Liver (tissue), 9 donors: Measurements from ENCODE around the gene VLDLR. TPM values are rescaled to one million over a fixed set of nuclear protein-coding genes. Genes with fewer than 3 reads are reported as not detected.

ENCODE experiments used
- DNase-seq: peaks from one replicate; pipeline ENCODE4 v3.0.0-alpha.2; 2017; ENCODE audit warnings: low spot score
- H3K27ac ChIP-seq, 2 donors: one replicate each; pipeline ENCODE4 v1.7.0; 2013; ENCODE audit warnings: inconsistent platforms in 2 of 2, low read length in 2 of 2, control low read depth in 1 of 2, low read depth in 1 of 2, mild to moderate bottlenecking in 1 of 2
- H3K27me3 ChIP-seq, 4 donors: one replicate each; pipeline versions ENCODE4 v1.6.1 to v1.7.0; 2013; ENCODE audit warnings: low read length in 3 of 4, inconsistent platforms in 1 of 4, mild to moderate bottlenecking in 1 of 4, moderate library complexity in 1 of 4; ENCODE audit not compliant: control insufficient read depth in 4 of 4, insufficient read depth in 4 of 4
- H3K36me3 ChIP-seq, 4 donors: one replicate each; pipeline versions ENCODE4 v1.6.1 to v1.7.0; 2013; ENCODE audit warnings: low read length in 3 of 4, mild to moderate bottlenecking in 3 of 4, low read depth in 1 of 4, moderate library complexity in 1 of 4; ENCODE audit not compliant: control insufficient read depth in 4 of 4, insufficient read depth in 3 of 4
- H3K4me1 ChIP-seq, 4 donors: one replicate each; pipeline versions ENCODE4 v1.6.1 to v1.7.0; 2013; ENCODE audit warnings: low read length in 3 of 4, mild to moderate bottlenecking in 3 of 4, moderate library complexity in 1 of 4; ENCODE audit not compliant: control insufficient read depth in 4 of 4, insufficient read depth in 4 of 4
- H3K4me3 ChIP-seq, 3 donors: one replicate each; pipeline versions ENCODE4 v1.6.1 to v1.7.0; 2013; ENCODE audit warnings: low read length in 3 of 3, control low read depth in 1 of 3, low read depth in 1 of 3, mild to moderate bottlenecking in 1 of 3
- H3K9ac ChIP-seq, 2 donors: one replicate each; pipeline ENCODE4 v1.7.0; 2013; ENCODE audit warnings: low read length in 2 of 2, mild to moderate bottlenecking in 2 of 2, moderate library complexity in 2 of 2, control low read depth in 1 of 2, low read depth in 1 of 2
- H3K9me3 ChIP-seq, 4 donors: one replicate each; pipeline versions ENCODE4 v1.6.1 to v1.7.0; 2013; ENCODE audit warnings: low read length in 3 of 4; ENCODE audit not compliant: control insufficient read depth in 4 of 4
- EGR1 ChIP-seq, 2 donors: IDR thresholded peaks; 2 replicates each; pipeline ENCODE4 v1.6.1; 2016 to 2018; ENCODE audit warnings: antibody characterized with exemption in 2 of 2, low read depth in 2 of 2
- FOXA2 ChIP-seq: IDR thresholded peaks from 2 replicates; pipeline ENCODE4 v1.6.1; 2016; ENCODE audit warnings: antibody characterized with exemption
- HNF4G ChIP-seq: IDR thresholded peaks from 2 replicates; pipeline ENCODE4 v1.6.1; 2016; ENCODE audit warnings: antibody characterized with exemption
- MAX ChIP-seq: IDR thresholded peaks from 2 replicates; pipeline ENCODE4 v1.6.1; 2016; ENCODE audit warnings: antibody characterized with exemption
- NR2F2 ChIP-seq: IDR thresholded peaks from 2 replicates; pipeline ENCODE4 v1.6.1; 2016; ENCODE audit warnings: antibody characterized with exemption
- RAD21 ChIP-seq, 2 donors: IDR thresholded peaks; 2 replicates each; pipeline ENCODE4 v1.6.1; 2016; ENCODE audit warnings: antibody characterized with exemption in 2 of 2, mild to moderate bottlenecking in 2 of 2
- REST ChIP-seq: IDR thresholded peaks from 2 replicates; pipeline ENCODE4 v1.6.1; 2016; ENCODE audit warnings: antibody characterized with exemption, mild to moderate bottlenecking
- RXRA ChIP-seq, 2 donors: IDR thresholded peaks; 2 replicates each; pipeline ENCODE4 v1.6.1; 2017 to 2018; ENCODE audit warnings: antibody characterized with exemption in 2 of 2, mild to moderate bottlenecking in 1 of 2
- SP1 ChIP-seq: IDR thresholded peaks from 2 replicates; pipeline ENCODE4 v1.6.1; 2018; ENCODE audit warnings: antibody characterized with exemption, mild to moderate bottlenecking
- ZBTB33 ChIP-seq: IDR thresholded peaks from 2 replicates; pipeline ENCODE4 v1.6.1; 2016; ENCODE audit warnings: antibody characterized with exemption
- WGBS: extraction: QIAGEN DNeasy Blood & Tissue Kit; methylation state at CpG from one replicate; pipeline ENCODE4 v1.1.7; 2013; 5-methylcytosine and 5-hydroxymethylcytosine counted together
- polyA plus RNA-seq, 2 donors: library from polyadenylated mRNA; stranded (reverse) in 1 of 2; unstranded in 1 of 2; fragments of 200-250 nt in 1 of 2; fragments of >200 nt in 1 of 2; fragmentation: Nextera tagmentation in 1 of 2; extraction: Ambion mirVana in 1 of 2; gene quantifications; one replicate each; pipeline versions ENCODE4 v1.2.1 to v1.2.3, GENCODE V29; 2013 to 2015
- total RNA-seq, 2 donors: library from RNA; depleted of rRNA; stranded (reverse); fragments of >200 nt; gene quantifications; one replicate each; pipeline ENCODE4 v1.2.3, GENCODE V29; 2014
- donor health status: healthy.
- donor health status: healthy.
- donor health status: healthy.
- donor health status: healthy.
- donor health status: healthy.

Gene VLDLR
- total and polyA plus RNA-seq, 4 donors, result 0.44 to 2.8 (median 1.4) TPM

GRCh38 chr9:2634153-2634552 is 12.6 kb downstream of the VLDLR start:
- no peak for DNase-seq
- WGBS, result 81% methylated on average over 8 of the region's 8 CpGs
- no peak overlapping the region for H3K27ac ChIP-seq
- no peaks in the 10 kb centered on the region for H3K9me3 ChIP-seq
- TF ChIP-seq FOXA2 (no peak), RXRA (IDR thresholded peaks at IDR 0.05) (no peak), ZBTB33 (no peak), RAD21 (IDR thresholded peaks at IDR 0.05) (no peak), EGR1 (IDR thresholded peaks at IDR 0.05; ENCODE audit: low read depth in 2 of 2) (no peak), REST (no peak), HNF4G (no peak), SP1 (no peak), MAX (no peak), NR2F2 (no peak)
- H3K9ac ChIP-seq, result no peak overlapping the region
- H3K27me3 ChIP-seq, result peaks cover 0 to 5% (median 0%) of the 10 kb centered on the region in 4 donors
- no peak overlapping the region for H3K4me3 ChIP-seq
- H3K4me1 ChIP-seq, result peaks cover 0 to 1% (median 0%) of the 10 kb centered on the region in 4 donors
- no peaks in the 10 kb centered on the region for H3K36me3 ChIP-seq

GRCh38 chr9:2634818-2635217 is 13.2 kb downstream of the VLDLR start:
- WGBS, result 82% methylated on average over 3 of the region's 3 CpGs
- no peak for TF ChIP-seq RXRA (IDR thresholded peaks at IDR 0.05)
- TF ChIP-seq REST, result no peak
- no peak for DNase-seq
- Histone ChIP-seq H3K27ac (no peak overlapping the region), H3K36me3 (no peaks in the 10 kb centered on the region), H3K4me1 (peaks cover 0 to 1% (median 0%) of the 10 kb centered on the region in 4 donors), H3K27me3 (peaks cover 0 to 5% (median 0%) of the 10 kb centered on the region in 4 donors), H3K9me3 (no peaks in the 10 kb centered on the region), H3K4me3 (no peak overlapping the region), H3K9ac (no peak overlapping the region)
